GM20000 (cell line): ENCODE data around the gene PLB1.

Source experiments
- DNase-seq: peaks from one replicate; pipeline ENCODE4 v3.0.0; 2012; ENCODE audit warnings: low spot score
- CTCF ChIP-seq: IDR thresholded peaks from 2 replicates; pipeline ENCODE4 v1.5.1; 2012; ENCODE audit warnings: mild to moderate bottlenecking, control low read depth; ENCODE audit errors: extremely low read depth, missing control alignments

Gene PLB1

GRCh38 chr2:28619213-28620196 is 123.6 kb downstream of the PLB1 start:
- TF ChIP-seq CTCF: no peak
- no peak for DNase-seq

- DNase-seq: no peak
- TF ChIP-seq CTCF: no peak
Observed at GRCh38 chr2:28620291-28620793, 124.5 kb downstream of the PLB1 start.

- no peak for DNase-seq
- no peak for TF ChIP-seq CTCF
Observed at GRCh38 chr2:28620801-28621171, 124.9 kb downstream of the PLB1 start.

GRCh38 chr2:28621172-28622100 is 125.6 kb downstream of the PLB1 start:
- DNase-seq: peak; percentile 36
- peak; percentile 39 for TF ChIP-seq CTCF

GRCh38 chr2:28622101-28622499 is 126.2 kb downstream of the PLB1 start:
- no peak for TF ChIP-seq CTCF
- DNase-seq: no peak

- no peak for DNase-seq
- TF ChIP-seq CTCF: no peak
Observed at GRCh38 chr2:28623582-28624405, 127.9 kb downstream of the PLB1 start.
